Measurements from ENCODE around the gene APMAP.
"Not testable (repeated sequence)": the region's sequence is repeated elsewhere in the genome, so short reads cannot be mapped to it uniquely, and the experiment has no call there.

The APMAP gene

GRCh38 chr20:24930724-24931688 lies 61.5 kb downstream of the APMAP start:
- H3K4me3 ChIP-seq (ENCODE audit: low read depth, low read length); in situ Hi-C loops (cut with HindIII; ENCODE audit: low sequenced_read_pairs); DNase-seq (ENCODE audit: low read depth): not testable (repeated sequence)
- TF ChIP-seq CTCF (IDR thresholded peaks at IDR 0.05; ENCODE audit: low read depth, low read length, missing control alignments): peak; percentile 53

GRCh38 chr20:24929867-24930723 lies 62.5 kb downstream of the APMAP start:
- H3K4me3 ChIP-seq (ENCODE audit: low read depth, low read length); DNase-seq (ENCODE audit: low read depth); in situ Hi-C loops (cut with HindIII; ENCODE audit: low sequenced_read_pairs): not testable (repeated sequence)

GRCh38 chr20:24929259-24929658 lies 63.3 kb downstream of the APMAP start:
- DNase-seq (ENCODE audit: low read depth); H3K4me3 ChIP-seq (ENCODE audit: low read depth, low read length); in situ Hi-C loops (cut with HindIII; ENCODE audit: low sequenced_read_pairs): not testable (repeated sequence)

- H3K4me3 ChIP-seq (ENCODE audit: low read depth, low read length); in situ Hi-C loops (cut with HindIII; ENCODE audit: low sequenced_read_pairs): not testable (repeated sequence)
- peak; percentile 22 for DNase-seq (ENCODE audit: low read depth)
Measured at GRCh38 chr20:24920706-24921105, 71.8 kb downstream of the APMAP start.

- in situ Hi-C loops (cut with HindIII; ENCODE audit: low sequenced_read_pairs); H3K4me3 ChIP-seq (ENCODE audit: low read depth, low read length); DNase-seq (ENCODE audit: low read depth): not testable (repeated sequence)
Measured at GRCh38 chr20:24919665-24920064, 72.9 kb downstream of the APMAP start.

GRCh38 chr20:24918579-24919566 lies 73.7 kb downstream of the APMAP start:
- TF ChIP-seq CTCF (IDR thresholded peaks at IDR 0.05; ENCODE audit: low read depth, low read length, missing control alignments): no peak
- H3K4me3 ChIP-seq (ENCODE audit: low read depth, low read length): no peak overlapping the region
- no peak for DNase-seq (ENCODE audit: low read depth)
- in situ Hi-C loops (cut with HindIII; ENCODE audit: low sequenced_read_pairs): no loop called here

- DNase-seq (ENCODE audit: low read depth): peak; percentile 53
- in situ Hi-C loops (cut with HindIII; ENCODE audit: low sequenced_read_pairs): no loop called here
- no peak overlapping the region for H3K4me3 ChIP-seq (ENCODE audit: low read depth, low read length)
- TF ChIP-seq CTCF (IDR thresholded peaks at IDR 0.05; ENCODE audit: low read depth, low read length, missing control alignments): peak; percentile 73
Measured at GRCh38 chr20:24917797-24918578, 74.6 kb downstream of the APMAP start.
